ENCODE data around the gene NEURL1.
A peak's percentile ranks its signal among the peaks of the same experiment; 100 is the strongest.

- 0 out of 2 replicates have a peak, but pooled peaks have one; percentile 30 for TF ChIP-seq CTCF (conservative IDR thresholded peaks at IDR 0.05; ENCODE audit: low read depth, low read length)
- TF ChIP-seq EZH2phosphoT487 (IDR thresholded peaks at IDR 0.05; ENCODE audit: borderline replicate concordance, low read length): no peak
Measured at GRCh38 chr10:103476046-103476768, 17.3 kb upstream of the NEURL1 start.

All from PC-3 (cell line).